ENCODE measurements around the gene MYCL. TPM values are rescaled to one million over a fixed set of nuclear protein-coding genes. Genes with fewer than 3 reads are reported as not detected.
A peak's percentile ranks its signal among the peaks of the same experiment; 100 is the strongest.

Gene MYCL
- total and polyA plus RNA-seq, 2 of the 13 experiments (the other 11 are each of a cell fraction or from before 2014, with no cell fraction given) = 0.31 to 1.7 TPM

DNA sequence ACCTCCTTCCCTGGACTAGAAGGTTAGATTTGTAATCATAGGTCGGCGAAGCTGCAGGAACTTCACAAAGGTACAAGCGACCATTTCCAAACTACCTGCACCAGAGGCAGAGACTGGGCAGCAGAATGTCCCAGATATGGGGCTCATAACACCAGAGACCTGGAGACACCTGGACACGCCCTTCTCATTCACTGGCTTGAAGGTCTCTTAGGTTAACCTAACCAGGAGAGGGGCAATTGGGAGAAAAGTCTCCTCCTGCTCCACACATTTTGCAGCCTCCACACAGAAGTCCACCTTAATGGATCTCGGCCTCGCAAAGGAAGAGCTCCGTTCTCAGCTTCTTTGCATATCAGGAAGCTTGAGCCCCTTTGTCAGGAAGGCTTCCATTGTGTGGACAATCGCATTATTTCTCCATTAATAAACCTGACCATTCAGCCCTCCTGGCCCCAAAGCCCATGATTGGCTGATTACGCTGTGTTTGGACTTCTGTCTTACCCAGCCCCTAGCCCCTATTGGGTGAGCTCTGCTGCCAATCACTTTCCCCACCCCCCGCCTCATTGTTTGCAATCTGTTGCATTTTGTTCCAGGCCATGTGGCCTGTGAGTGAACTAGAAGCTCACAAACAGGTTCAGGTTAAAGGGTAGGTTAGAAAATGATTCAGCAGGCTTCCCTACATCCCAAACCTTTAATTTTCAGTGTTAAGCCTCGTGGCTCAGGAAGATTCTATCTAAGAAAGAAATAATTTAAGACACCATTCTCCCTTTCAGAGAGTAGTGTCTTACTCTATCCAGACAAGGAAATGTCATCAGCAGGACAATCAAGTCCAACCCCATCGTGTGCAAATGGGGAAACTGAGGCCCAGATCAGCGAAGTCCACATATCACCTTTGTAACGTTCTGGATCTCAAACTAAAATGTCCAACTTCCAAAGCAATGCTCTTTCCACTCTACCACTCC lies 2.8 kb downstream of the MYCL start (continued):
- no peak for TF ChIP-seq ZHX2 (IDR thresholded peaks at IDR 0.05; ENCODE audit: low read depth)
- no peak for TF ChIP-seq ZHX2 (CRISPR knock-in tag; IDR thresholded peaks at IDR 0.05; ENCODE audit: borderline replicate concordance)
- no peak for TF ChIP-seq ZNF768 (CRISPR knock-in tag; IDR thresholded peaks at IDR 0.05)
- TF ChIP-seq, protein P1, sequence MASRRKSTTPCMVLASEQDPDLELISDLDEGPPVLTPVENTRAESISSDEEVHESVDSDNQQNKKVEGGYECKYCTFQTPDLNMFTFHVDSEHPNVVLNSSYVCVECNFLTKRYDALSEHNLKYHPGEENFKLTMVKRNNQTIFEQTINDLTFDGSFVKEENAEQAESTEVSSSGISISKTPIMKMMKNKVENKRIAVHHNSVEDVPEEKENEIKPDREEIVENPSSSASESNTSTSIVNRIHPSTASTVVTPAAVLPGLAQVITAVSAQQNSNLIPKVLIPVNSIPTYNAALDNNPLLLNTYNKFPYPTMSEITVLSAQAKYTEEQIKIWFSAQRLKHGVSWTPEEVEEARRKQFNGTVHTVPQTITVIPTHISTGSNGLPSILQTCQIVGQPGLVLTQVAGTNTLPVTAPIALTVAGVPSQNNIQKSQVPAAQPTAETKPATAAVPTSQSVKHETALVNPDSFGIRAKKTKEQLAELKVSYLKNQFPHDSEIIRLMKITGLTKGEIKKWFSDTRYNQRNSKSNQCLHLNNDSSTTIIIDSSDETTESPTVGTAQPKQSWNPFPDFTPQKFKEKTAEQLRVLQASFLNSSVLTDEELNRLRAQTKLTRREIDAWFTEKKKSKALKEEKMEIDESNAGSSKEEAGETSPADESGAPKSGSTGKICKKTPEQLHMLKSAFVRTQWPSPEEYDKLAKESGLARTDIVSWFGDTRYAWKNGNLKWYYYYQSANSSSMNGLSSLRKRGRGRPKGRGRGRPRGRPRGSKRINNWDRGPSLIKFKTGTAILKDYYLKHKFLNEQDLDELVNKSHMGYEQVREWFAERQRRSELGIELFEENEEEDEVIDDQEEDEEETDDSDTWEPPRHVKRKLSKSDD (CRISPR knock-in tag; IDR thresholded peaks at IDR 0.05; ENCODE audit: low read depth) = no peak
- TF ChIP-seq HMG20A (CRISPR knock-in tag; IDR thresholded peaks at IDR 0.05; ENCODE audit: borderline replicate concordance) = peak; percentile 6; the same call in 1 of the 2 replicates
- TF ChIP-seq, protein P2, sequence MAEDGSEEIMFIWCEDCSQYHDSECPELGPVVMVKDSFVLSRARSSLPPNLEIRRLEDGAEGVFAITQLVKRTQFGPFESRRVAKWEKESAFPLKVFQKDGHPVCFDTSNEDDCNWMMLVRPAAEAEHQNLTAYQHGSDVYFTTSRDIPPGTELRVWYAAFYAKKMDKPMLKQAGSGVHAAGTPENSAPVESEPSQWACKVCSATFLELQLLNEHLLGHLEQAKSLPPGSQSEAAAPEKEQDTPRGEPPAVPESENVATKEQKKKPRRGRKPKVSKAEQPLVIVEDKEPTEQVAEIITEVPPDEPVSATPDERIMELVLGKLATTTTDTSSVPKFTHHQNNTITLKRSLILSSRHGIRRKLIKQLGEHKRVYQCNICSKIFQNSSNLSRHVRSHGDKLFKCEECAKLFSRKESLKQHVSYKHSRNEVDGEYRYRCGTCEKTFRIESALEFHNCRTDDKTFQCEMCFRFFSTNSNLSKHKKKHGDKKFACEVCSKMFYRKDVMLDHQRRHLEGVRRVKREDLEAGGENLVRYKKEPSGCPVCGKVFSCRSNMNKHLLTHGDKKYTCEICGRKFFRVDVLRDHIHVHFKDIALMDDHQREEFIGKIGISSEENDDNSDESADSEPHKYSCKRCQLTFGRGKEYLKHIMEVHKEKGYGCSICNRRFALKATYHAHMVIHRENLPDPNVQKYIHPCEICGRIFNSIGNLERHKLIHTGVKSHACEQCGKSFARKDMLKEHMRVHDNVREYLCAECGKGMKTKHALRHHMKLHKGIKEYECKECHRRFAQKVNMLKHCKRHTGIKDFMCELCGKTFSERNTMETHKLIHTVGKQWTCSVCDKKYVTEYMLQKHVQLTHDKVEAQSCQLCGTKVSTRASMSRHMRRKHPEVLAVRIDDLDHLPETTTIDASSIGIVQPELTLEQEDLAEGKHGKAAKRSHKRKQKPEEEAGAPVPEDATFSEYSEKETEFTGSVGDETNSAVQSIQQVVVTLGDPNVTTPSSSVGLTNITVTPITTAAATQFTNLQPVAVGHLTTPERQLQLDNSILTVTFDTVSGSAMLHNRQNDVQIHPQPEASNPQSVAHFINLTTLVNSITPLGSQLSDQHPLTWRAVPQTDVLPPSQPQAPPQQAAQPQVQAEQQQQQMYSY (CRISPR knock-in tag; IDR thresholded peaks at IDR 0.05) = no peak
- no peak; the same call in 1 of the 2 replicates for TF ChIP-seq NR2C2 (CRISPR knock-in tag; IDR thresholded peaks at IDR 0.05; ENCODE audit: borderline replicate concordance)
- TF ChIP-seq ZNF609 (CRISPR knock-in tag; IDR thresholded peaks at IDR 0.05; ENCODE audit: borderline replicate concordance) = no peak
- TF ChIP-seq GATA4 (IDR thresholded peaks at IDR 0.05; ENCODE audit: borderline replicate concordance, low read depth) = no peak
